ENCODE measurements around the gene TMEM130.

- no peak for TF ChIP-seq EZH2 (IDR thresholded peaks at IDR 0.05; ENCODE audit: borderline replicate concordance, insufficient read depth, low read length, poor library complexity, severe bottlenecking)
- TF ChIP-seq, protein P1, sequence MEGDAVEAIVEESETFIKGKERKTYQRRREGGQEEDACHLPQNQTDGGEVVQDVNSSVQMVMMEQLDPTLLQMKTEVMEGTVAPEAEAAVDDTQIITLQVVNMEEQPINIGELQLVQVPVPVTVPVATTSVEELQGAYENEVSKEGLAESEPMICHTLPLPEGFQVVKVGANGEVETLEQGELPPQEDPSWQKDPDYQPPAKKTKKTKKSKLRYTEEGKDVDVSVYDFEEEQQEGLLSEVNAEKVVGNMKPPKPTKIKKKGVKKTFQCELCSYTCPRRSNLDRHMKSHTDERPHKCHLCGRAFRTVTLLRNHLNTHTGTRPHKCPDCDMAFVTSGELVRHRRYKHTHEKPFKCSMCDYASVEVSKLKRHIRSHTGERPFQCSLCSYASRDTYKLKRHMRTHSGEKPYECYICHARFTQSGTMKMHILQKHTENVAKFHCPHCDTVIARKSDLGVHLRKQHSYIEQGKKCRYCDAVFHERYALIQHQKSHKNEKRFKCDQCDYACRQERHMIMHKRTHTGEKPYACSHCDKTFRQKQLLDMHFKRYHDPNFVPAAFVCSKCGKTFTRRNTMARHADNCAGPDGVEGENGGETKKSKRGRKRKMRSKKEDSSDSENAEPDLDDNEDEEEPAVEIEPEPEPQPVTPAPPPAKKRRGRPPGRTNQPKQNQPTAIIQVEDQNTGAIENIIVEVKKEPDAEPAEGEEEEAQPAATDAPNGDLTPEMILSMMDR (IDR thresholded peaks at IDR 0.05; ENCODE audit: poor library complexity, severe bottlenecking) = no peak
These were observed 6.2 kb downstream of the TMEM130 start for GRCh38 chr7:98863601-98864000.

All from neural cell (in vitro differentiated cells).